RWPE1 (cell line): ENCODE results near the gene C1RL.

Experiments used
- CTCF ChIA-PET: fragments of 350-600 bp; sonication (Branson Sonifier 250); formaldehyde crosslinking; extraction: SDS; loops from one replicate; lab custom pipeline; 2021; lab: Yijun Ruan, JAX
- POLR2A ChIA-PET: fragments of 400-600 bp; formaldehyde crosslinking; extraction: SDS; loops from one replicate; lab custom pipeline; 2020; ENCODE audit warnings: antibody characterized with exemption; ENCODE audit not compliant: low non-redundant PET; lab: Yijun Ruan, JAX
- DNase-seq: peaks from one replicate; pipeline ENCODE4 v3.0.0; 2012; ENCODE audit warnings: low spot score
- H3K27ac ChIP-seq: fragments of 450-650 bp; 2 replicates; pipeline ENCODE4 v1.5.1; 2017
- CTCF ChIP-seq: fragments of 450-650 bp; conservative IDR thresholded peaks from 2 replicates; pipeline ENCODE4 v1.5.1; 2017; ENCODE audit warnings: low read depth, mild to moderate bottlenecking

Gene C1RL

GRCh38 chr12:7075939-7076338 lies 33.1 kb downstream of the C1RL start:
- TF ChIP-seq CTCF, result no peak
- ChIA-PET CTCF (no interaction called here), POLR2A (no interaction called here)
- no peak for DNase-seq
- H3K27ac ChIP-seq, result no peak overlapping the region

- no peak for TF ChIP-seq CTCF
- DNase-seq, result no peak
- ChIA-PET POLR2A (no interaction called here), CTCF (interaction anchor here (0.7 kb wide), 1 partner anchor 71 kb away, joined by 4 read pairs; no protein-coding TSS in a partner anchor)
- no peak overlapping the region for H3K27ac ChIP-seq
Observed at GRCh38 chr12:7075518-7075917, 33.5 kb downstream of the C1RL start.

- H3K27ac ChIP-seq, result no peak overlapping the region
- no peak for TF ChIP-seq CTCF
- ChIA-PET CTCF (interaction anchor here (0.6 kb wide), 1 partner anchor 47 kb away, joined by 6 read pairs; no protein-coding TSS in a partner anchor), POLR2A (interaction anchor here (0.7 kb wide), 1 partner anchor 83 kb away, joined by 4 read pairs; no protein-coding TSS in a partner anchor)
- no peak for DNase-seq
Observed at GRCh38 chr12:7073946-7074345, 35.1 kb downstream of the C1RL start.

GRCh38 chr12:7072554-7072953 lies 36.5 kb downstream of the C1RL start:
- ChIA-PET POLR2A (no interaction called here), CTCF (no interaction called here)
- H3K27ac ChIP-seq, result no peak overlapping the region
- TF ChIP-seq CTCF, result no peak
- no peak for DNase-seq

GRCh38 chr12:7072035-7072434 lies 37.0 kb downstream of the C1RL start:
- CTCF ChIA-PET, result no interaction called here

GRCh38 chr12:7069386-7069785 lies 39.6 kb downstream of the C1RL start:
- POLR2A ChIA-PET, result no interaction called here

More at GRCh38 chr12:7072035-7072434, 37.0 kb downstream of the C1RL start:
- H3K27ac ChIP-seq, result no peak overlapping the region
- TF ChIP-seq CTCF, result no peak
- no peak for DNase-seq
- POLR2A ChIA-PET, result no interaction called here

More at GRCh38 chr12:7069386-7069785, 39.6 kb downstream of the C1RL start:
- H3K27ac ChIP-seq, result no peak overlapping the region
- TF ChIP-seq CTCF, result no peak
- CTCF ChIA-PET, result no interaction called here
- DNase-seq, result no peak
